ENCODE data around the gene REELD1. TPM values are rescaled to one million over a fixed set of nuclear protein-coding genes. Genes with fewer than 3 reads are reported as not detected.

REELD1 gene
- total and polyA plus RNA-seq, 9 of the 15 experiments (the other 6 are each of a cell fraction or from before 2014, with no cell fraction given): not detected

DNA sequence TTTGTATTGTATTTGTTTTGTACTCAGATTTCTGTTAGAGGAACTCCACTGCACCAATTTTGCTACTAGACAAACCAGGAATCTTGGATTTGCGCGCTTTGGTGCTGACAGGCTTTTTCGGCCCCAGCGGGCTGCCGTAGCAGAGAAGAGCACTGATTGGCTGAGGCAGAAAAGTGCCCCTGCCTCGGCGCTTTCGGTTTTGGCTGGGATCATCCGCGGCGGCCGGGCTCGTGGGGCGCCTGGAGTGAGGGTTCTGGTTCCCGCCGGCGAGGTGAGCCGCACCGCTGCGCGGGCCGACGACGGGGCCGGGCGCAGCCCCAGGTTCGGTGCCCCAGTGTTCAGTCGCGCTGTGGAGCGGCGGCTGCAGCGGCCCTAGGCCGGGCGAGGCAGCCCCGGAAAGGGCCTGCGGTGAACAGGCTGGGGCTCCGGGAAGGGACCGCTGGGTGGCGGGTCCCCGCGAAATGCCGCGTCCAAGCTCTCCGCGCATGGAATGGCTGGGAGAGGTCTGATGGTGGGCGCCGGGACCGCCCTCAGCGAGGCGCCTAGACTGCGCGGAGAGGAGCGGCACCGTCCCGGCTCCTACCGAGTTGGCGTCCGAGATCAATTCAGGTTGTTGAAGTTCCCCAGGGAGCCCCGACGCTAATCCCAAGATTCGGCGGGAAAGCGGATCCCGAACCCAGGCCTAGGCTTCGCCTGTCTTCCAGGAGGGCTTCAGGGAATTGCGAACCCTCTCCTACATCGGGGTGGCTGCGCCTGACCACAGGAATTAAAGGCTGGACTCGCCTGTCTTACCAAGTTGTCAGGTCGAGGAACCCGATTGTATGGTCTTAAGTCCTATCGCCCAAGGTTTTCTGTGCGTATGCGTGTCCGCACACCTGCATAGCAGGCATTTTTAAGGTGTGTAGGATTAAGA is 38.5 kb upstream of the REELD1 start, which contains the start of gene LSM6 (continued):
- TF ChIP-seq, protein P1, sequence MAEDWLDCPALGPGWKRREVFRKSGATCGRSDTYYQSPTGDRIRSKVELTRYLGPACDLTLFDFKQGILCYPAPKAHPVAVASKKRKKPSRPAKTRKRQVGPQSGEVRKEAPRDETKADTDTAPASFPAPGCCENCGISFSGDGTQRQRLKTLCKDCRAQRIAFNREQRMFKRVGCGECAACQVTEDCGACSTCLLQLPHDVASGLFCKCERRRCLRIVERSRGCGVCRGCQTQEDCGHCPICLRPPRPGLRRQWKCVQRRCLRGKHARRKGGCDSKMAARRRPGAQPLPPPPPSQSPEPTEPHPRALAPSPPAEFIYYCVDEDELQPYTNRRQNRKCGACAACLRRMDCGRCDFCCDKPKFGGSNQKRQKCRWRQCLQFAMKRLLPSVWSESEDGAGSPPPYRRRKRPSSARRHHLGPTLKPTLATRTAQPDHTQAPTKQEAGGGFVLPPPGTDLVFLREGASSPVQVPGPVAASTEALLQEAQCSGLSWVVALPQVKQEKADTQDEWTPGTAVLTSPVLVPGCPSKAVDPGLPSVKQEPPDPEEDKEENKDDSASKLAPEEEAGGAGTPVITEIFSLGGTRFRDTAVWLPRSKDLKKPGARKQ (CRISPR knock-in tag; IDR thresholded peaks at IDR 0.05): no peak
- TF ChIP-seq RBM15 (IDR thresholded peaks at IDR 0.05; ENCODE audit: insufficient read depth, low read length) (no peak), TCF7L2 (IDR thresholded peaks at IDR 0.05; ENCODE audit: low read depth, low read length) (no peak), ZBED1 (IDR thresholded peaks at IDR 0.05) (no peak), TEAD2 (tag; IDR thresholded peaks at IDR 0.05) (no peak), MIER1 (IDR thresholded peaks at IDR 0.05; ENCODE audit: low read depth) (no peak), ZNF212 (CRISPR knock-in tag; IDR thresholded peaks at IDR 0.05) (no peak), SMARCC2 (IDR thresholded peaks at IDR 0.05; ENCODE audit: low read depth) (no peak), DPF2 (IDR thresholded peaks at IDR 0.05) (no peak), SRSF1 (IDR thresholded peaks at IDR 0.05; ENCODE audit: low read depth, low read length) (no peak), FOXM1 (IDR thresholded peaks at IDR 0.05; ENCODE audit: low read depth) (0 out of 2 replicates have a peak, but pooled peaks have one; percentile 50), FOXM1 (CRISPR knock-in tag; IDR thresholded peaks at IDR 0.05; ENCODE audit: low read depth) (peak; percentile 79; the same call in 1 of the 2 replicates)
- TF ChIP-seq, protein P2, sequence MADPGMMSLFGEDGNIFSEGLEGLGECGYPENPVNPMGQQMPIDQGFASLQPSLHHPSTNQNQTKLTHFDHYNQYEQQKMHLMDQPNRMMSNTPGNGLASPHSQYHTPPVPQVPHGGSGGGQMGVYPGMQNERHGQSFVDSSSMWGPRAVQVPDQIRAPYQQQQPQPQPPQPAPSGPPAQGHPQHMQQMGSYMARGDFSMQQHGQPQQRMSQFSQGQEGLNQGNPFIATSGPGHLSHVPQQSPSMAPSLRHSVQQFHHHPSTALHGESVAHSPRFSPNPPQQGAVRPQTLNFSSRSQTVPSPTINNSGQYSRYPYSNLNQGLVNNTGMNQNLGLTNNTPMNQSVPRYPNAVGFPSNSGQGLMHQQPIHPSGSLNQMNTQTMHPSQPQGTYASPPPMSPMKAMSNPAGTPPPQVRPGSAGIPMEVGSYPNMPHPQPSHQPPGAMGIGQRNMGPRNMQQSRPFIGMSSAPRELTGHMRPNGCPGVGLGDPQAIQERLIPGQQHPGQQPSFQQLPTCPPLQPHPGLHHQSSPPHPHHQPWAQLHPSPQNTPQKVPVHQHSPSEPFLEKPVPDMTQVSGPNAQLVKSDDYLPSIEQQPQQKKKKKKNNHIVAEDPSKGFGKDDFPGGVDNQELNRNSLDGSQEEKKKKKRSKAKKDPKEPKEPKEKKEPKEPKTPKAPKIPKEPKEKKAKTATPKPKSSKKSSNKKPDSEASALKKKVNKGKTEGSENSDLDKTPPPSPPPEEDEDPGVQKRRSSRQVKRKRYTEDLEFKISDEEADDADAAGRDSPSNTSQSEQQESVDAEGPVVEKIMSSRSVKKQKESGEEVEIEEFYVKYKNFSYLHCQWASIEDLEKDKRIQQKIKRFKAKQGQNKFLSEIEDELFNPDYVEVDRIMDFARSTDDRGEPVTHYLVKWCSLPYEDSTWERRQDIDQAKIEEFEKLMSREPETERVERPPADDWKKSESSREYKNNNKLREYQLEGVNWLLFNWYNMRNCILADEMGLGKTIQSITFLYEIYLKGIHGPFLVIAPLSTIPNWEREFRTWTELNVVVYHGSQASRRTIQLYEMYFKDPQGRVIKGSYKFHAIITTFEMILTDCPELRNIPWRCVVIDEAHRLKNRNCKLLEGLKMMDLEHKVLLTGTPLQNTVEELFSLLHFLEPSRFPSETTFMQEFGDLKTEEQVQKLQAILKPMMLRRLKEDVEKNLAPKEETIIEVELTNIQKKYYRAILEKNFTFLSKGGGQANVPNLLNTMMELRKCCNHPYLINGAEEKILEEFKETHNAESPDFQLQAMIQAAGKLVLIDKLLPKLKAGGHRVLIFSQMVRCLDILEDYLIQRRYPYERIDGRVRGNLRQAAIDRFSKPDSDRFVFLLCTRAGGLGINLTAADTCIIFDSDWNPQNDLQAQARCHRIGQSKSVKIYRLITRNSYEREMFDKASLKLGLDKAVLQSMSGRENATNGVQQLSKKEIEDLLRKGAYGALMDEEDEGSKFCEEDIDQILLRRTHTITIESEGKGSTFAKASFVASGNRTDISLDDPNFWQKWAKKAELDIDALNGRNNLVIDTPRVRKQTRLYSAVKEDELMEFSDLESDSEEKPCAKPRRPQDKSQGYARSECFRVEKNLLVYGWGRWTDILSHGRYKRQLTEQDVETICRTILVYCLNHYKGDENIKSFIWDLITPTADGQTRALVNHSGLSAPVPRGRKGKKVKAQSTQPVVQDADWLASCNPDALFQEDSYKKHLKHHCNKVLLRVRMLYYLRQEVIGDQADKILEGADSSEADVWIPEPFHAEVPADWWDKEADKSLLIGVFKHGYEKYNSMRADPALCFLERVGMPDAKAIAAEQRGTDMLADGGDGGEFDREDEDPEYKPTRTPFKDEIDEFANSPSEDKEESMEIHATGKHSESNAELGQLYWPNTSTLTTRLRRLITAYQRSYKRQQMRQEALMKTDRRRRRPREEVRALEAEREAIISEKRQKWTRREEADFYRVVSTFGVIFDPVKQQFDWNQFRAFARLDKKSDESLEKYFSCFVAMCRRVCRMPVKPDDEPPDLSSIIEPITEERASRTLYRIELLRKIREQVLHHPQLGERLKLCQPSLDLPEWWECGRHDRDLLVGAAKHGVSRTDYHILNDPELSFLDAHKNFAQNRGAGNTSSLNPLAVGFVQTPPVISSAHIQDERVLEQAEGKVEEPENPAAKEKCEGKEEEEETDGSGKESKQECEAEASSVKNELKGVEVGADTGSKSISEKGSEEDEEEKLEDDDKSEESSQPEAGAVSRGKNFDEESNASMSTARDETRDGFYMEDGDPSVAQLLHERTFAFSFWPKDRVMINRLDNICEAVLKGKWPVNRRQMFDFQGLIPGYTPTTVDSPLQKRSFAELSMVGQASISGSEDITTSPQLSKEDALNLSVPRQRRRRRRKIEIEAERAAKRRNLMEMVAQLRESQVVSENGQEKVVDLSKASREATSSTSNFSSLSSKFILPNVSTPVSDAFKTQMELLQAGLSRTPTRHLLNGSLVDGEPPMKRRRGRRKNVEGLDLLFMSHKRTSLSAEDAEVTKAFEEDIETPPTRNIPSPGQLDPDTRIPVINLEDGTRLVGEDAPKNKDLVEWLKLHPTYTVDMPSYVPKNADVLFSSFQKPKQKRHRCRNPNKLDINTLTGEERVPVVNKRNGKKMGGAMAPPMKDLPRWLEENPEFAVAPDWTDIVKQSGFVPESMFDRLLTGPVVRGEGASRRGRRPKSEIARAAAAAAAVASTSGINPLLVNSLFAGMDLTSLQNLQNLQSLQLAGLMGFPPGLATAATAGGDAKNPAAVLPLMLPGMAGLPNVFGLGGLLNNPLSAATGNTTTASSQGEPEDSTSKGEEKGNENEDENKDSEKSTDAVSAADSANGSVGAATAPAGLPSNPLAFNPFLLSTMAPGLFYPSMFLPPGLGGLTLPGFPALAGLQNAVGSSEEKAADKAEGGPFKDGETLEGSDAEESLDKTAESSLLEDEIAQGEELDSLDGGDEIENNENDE (IDR thresholded peaks at IDR 0.05; ENCODE audit: low read depth, low read length): no peak
- TF ChIP-seq, protein P3, sequence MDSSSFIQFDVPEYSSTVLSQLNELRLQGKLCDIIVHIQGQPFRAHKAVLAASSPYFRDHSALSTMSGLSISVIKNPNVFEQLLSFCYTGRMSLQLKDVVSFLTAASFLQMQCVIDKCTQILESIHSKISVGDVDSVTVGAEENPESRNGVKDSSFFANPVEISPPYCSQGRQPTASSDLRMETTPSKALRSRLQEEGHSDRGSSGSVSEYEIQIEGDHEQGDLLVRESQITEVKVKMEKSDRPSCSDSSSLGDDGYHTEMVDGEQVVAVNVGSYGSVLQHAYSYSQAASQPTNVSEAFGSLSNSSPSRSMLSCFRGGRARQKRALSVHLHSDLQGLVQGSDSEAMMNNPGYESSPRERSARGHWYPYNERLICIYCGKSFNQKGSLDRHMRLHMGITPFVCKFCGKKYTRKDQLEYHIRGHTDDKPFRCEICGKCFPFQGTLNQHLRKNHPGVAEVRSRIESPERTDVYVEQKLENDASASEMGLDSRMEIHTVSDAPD (CRISPR knock-in tag; IDR thresholded peaks at IDR 0.05): no peak

Measured in K562 (cell line).